Activated effector memory CD4-positive, alpha-beta T cell treated with Interleukin-2 at 50 U/mL for 16 hours (primary cell): ENCODE results near the gene SNED1.

Experiments used
- DNase-seq: peaks from one replicate; pipeline ENCODE4 v3.0.0-alpha.2; 2020

The SNED1 gene

DNA sequence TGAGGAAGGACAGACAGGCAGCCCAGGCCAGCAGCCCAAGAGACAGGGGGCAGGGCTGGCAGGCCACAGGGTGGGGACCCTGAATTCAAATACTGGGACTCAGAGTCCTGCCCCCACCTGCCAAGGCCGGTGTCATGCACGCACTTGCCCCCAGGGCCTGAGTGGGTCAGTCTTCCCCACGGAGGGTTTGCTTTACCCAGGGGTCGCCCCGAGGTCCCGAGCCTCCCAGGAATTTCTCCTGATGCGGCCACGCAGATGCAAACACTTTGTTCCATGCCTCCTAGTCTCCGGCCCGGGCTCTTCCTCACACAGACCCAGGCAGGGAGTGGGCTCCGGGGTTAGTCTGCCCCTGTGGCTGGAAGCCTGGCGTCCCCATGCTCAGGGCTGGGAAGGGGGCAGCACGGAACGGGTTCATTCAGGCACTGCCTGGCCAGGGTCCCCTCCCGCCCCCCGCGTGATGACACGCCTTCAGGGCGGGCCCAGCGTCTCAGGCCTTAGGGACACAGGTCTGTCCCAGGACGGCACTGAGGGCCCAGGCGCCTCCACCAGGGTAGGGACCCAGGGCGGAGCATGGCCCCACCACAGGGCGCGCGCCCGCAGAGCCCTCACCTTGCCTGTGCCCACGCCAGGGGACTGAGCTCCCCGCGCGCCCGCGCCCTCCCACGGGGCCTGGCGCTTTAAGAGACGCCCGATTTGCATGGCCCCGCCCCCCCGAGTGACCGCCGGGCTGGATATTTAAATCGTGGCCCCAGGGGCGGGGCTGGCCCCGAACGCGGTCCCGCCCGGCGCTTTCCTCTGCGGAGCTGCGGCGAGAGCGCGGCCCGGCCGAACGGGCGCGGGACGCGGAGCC is at the start of gene SNED1:
TSS of gene SNED1 (plus strand) at position 763 of the 850 bp plus-strand sequence. CDS start 220 bp downstream, outside the sequence.
- DNase-seq, result peak; percentile 35

DNA sequence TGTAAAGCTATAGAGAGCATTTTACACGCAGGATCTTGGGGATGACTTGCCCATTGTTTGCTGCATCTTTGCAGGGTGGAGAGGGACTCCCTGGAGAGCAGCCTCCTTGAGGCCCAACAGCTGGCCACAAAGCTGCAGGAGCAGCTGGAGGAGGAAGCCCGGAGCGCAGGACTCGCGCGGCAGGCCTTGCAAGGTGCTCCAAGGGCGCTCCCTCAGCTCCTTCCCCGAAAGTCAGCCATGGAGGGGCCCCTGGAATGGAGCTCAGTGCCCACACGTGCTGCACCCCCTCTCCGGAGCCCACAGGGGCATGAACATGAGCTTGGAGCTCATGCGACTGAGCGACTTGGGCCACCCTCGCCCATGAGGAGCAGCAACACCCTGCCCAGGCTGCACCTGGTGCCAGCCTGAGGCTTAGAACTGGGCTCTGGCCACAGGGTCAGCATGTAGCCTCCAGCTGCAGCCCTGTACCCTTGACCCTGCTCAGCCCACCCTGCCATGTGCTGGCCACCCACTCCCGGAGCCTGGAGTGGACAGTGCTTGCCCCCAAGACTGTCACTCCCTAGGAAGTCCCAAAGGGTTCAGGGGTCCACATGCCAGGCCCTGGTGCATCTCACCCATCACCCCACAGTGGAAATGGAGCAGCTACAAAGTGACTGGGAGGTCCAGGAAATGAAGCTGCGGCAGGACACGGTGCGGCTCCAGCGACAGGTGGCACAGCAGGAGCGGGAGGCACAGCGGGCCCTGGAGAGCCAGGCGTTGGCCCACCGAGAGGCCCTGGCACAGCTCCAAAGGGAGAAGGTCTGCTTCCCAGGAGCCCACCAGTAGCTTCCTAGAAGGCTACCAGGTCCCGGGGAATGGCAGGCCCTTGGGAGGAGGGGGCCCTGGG is 49.3 kb upstream of the SNED1 start:
- no peak for DNase-seq

DNA sequence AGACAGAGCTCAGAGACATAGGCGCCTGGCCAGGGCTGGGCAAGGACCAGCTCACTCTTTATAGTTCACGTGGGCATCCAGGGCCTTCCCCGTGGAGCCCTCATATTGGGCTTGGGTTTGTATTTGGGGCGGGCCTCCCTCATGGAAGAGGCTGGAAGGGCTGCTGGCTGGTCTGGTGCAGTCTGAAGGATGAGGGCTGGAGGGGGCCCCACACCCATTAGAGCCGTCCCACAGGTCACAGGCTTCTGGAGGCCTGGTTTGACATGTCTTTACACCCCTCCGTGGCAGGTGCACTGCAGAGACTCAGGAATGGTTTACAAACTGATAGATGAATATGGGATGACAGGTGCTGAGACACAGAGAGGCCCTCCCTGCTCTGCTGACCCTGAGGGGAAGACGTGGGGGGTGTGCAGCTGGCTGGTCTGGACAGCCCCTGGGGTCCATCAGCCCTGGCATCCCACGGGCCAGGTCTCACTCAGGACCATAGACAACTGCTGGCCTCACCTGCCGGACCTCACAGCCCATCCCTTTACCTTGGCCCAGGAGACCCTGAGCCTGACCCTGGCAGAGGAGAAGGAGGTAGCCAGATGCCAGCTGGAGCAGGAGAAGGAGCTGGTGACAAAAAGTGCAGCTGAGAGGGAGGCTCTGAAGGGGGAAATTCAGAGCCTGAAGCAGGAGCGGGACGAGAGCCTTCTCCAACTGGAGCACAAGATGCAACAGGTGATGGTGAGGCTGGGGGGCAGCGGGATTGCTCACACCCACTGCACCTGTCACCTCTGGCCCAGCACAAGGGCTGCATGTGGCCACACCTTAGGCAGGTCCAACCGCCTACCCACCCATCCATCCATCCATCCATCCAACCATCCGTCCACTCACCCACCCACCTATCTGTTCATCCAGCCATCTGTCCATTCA is 48.4 kb upstream of the SNED1 start:
- DNase-seq, result no peak

DNA sequence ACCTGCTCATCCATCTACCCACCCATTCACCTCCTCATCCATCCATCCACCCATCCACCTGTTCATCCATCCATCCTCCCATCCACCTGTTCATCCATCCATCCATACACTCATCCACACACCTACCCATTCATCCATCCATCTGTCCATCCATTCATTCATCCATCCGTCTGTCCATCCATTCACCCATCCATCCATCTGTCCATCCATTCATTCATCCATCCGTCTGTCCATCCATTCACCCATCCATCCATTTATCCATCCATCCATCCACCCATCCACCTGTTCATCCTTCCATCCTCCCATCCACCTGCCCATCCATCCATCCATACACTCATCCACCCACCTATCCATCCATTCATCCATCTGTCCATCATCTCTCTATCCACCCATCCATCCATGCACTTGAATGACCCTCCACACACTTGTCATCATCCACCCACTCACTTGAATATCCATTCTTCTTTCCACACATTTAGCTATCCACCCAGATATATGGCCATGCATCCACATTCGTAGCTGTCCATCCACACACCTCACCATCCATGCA is 47.3 kb upstream of the SNED1 start:
- no peak for DNase-seq

DNA sequence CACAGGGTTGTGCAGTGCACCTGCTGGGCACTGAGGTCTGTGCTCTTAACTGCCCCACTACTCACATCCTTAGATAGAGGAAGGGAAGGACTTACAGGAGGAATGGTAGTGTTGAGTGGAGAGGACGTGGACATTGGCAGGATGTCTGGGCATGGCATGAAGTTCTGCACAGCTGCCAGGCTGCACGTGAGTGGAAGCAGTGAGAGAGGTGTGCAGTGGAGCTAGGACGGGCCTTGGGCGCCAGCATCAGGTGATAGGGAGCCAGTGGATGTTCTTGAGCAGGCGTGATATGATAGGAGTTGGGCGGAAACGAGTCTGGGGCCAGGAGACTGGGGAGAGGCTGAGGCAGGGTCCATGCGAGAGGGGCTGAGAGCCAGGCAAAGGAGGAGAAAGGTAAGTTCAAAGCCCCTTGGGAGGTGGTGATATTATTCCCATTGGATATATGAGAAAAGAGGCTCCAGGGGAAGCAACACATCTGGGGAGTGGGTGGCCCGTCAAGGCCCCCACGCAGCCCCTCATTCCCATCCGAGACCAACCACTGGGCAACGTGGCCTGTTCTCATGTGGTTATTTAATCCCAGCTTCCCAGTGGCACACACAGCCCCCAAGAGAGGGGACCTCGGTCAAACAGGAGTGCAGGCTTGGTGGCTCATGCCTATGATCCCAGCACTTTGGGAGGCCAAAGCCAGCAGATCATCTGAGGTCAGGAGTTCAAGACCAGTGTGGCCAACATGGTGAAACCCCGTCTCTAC is 45.7 kb upstream of the SNED1 start:
- no peak for DNase-seq

DNA sequence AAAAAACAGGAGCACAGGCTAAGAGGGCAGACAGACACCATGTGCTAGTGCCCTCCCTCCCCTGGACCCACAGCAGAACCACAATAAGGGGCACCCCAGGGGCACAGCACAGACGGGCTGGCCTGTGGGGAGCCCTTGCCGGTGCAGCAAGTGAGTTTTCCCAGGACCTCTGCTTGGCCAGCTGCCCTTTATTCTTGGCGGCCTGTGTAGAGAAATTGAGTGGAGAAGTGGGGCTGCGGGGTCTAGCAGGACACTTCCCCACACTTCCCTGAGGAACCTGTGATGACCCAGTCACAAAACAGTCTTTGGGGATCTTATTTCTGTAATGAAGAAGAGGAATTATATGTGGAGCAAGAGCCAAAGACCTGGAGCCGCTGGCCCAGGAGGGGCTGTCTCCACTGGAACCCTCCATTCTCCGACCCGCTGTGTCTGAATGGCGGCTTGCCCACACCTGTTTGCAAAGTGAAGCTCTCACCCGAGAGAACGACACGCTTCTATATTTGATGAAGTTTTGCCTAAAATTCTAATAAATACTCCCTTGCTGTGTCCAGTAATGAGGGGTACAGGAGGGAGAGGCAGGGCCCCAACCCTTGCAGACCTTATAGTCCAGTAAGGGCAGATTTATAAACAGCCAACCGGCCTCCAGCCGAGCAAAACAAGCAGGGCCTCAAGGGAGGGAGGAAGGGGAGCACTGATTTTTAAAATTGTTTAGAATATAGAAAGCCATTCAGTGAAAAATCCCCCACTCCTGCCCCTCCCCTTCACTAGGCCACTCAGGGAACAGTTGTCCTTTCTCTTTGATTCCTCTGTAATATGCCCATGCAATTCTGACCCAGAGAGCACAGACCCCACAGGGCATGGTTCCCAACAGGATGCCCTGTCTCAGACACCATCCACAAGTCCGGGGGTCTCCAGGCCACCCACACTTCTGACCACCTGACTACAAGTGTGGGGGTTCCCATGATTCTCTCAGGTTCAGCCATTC is 44.7 kb upstream of the SNED1 start:
- no peak for DNase-seq

DNA sequence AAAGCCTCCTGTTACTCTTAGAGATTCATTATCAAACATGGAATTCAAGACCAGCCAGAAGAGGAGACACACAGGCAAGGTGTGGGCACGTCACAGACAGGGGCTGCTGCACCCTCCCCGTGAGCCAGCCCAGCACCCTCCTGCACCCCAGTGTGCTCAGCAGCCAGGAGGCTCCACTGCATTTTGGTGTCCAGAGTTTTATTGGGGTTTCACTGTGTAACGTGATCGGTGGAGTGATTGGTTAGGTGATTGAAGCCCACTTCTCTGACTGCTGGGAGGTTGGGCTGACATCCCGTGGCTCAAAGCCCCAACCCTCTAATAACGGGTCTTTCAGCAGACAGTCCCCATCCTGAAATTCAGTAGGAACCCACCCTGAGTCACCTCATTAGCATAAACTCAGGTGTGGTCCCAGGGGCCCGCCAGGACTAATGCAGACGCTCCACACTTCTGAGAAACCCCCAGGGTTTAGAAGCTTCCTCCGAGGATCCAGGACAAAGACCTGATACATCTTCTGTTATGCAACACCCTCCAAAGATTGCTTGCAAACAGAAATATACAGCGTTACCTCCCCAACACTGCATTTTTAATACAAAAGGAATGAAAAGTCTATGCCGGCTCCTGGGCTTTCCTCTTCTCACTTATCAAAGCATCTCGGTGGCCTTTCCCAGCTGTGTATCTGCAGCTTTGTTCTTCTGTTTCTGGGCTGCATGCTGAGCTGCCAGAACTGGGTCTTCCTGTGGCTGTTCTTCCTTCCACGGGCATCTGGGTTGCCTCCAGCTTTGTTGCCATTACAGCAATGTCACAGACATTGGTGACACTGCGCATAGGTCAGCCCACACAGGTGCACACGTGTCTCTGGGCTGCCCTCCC is 43.7 kb upstream of the SNED1 start:
- DNase-seq, result no peak

DNA sequence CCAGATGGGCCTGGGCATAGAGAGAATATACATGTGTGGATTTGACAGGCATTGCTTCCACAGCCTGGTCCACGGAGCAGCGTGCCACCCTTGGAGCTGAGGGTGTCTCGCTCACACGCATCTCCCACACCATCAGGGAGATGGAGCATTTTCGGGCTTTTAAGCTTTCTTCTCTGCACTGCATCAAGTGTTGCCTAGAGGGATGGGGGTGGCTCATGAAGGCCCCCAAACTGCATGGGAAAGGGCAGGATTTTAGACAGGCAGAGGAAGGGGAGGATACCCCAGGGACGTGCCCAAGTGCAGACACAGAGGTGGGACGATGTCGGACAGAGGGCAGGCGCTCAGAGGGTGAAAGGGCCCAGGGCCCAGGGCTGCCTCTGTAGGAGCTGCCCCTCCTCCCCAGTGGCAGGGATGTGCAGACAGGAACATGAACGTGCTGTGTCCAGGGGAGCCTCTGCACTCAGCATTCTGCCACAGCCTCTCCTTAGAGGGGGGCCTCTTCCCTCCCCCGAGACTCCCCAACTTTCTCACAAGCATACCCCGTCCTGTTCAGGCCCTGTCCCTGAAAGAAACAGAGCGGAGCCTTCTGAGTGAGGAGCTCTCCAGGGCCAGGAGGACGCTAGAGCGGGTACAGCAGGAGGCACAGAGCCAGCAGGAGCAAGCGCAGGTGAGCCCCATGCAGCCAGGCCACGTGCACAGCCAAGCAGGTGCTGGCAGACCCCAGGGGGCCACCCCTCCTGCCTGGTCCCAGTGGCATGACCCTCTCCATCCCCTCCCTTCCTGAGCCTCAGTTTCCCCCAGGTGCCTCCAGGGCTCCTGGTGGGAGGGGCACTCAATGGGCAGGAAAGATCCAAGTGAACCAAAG is 42.9 kb upstream of the SNED1 start:
- no peak for DNase-seq

DNA sequence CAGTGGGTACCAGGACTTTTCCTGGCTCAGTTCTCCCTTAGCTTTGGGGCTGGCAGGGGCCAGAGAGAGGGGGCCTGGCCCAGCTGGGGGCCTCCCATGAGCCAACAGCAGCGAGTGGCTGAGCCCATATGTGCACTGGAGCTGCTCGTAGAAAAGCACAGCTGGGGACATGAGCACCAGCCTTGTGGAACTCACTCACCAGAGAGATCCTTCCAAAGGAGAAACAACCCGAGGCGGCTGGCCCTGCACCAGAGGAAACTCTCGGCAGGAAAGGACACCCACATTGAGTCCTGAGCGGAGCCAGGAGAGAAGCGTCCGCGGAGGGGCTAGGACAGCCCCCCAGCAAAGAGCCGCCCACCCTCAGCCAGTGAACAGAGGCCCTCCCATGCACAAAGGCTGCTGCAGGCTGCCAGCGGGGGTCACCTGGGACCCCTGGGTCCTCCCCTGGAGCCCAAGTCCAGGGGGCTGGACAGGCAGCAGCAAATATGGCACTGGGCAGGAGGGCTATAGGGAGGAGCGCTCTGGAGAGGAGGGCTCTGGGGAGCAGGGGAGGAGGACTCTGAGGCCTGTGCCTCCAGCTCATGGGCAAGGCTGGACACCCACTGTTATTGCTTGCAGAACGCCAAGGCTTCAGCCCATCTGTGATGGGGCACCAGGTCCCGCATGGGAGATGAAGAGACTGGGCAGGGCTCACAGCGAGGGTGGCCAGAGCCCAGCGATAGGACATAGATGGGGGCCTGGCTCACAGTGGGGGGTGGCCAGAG is 42.1 kb upstream of the SNED1 start:
- DNase-seq, result no peak

DNA sequence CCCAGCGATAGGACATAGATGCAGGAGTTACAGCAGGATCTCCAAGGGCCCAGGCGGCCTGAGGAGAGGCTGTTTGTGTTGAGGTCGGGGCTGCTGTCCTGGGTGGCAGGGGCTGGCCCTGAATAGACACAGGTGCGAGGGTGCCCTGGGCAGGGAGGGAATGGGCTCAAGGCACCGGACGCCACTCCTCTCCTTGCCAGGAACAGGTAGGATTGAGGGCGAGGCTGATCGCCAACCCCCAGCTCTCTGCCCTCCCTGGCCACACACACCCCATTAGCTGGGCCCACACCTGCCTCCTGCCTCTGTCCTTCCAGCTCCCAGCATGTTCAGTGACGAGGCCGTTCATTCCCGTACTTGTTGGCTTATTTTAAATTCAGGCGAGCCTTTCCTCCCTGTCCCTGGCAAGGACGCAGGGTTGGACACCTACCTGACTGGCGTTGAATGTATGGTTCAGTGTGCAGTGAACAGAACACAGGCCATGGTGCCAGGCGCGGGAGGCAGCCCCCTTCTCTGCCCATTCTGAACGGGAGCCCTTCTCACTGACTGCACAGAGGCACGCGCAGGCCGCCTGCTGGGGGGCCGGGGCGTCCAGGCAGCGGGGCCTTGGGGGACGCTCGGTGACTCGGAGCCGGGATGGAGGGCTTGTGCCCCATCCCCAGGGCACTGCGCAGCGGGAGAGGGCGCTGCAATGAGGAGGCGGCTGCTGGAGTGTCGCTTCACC is 41.3 kb upstream of the SNED1 start:
- DNase-seq, result no peak

DNA sequence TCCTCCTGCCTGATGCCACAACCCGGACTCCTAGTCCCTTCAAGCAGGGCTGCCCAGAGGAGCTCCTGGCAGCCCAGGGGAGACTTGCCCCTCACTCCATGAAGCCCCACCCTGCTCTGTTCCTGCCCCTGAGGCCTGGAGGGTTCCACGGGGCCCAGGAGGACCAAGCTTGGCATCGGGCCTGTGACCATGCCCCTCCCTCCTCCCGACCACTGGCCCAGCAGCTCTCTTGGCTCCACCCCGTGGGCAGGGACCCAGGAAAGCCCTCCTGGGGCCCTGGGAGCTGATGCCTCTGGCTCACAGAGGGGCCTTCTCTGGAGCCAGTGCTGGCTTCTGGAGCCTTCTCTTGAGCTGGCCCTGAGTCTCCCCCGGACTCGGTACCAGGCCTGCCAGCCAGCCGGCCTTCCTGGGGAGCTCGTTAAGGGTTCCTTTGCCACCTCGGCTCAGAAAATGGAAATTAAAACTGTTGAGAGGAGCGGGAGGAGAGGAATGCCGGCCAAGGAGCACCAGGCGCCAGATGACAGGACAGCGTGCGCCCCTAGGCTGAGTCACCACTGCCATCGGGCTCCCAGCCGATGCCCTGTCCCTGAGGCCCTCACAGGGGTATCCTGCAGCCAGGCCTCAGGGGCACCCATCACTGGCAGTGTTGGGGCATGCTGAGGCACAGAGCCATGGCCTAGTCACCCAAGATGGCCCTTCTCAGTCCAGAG is 40.6 kb upstream of the SNED1 start:
- no peak for DNase-seq

DNA sequence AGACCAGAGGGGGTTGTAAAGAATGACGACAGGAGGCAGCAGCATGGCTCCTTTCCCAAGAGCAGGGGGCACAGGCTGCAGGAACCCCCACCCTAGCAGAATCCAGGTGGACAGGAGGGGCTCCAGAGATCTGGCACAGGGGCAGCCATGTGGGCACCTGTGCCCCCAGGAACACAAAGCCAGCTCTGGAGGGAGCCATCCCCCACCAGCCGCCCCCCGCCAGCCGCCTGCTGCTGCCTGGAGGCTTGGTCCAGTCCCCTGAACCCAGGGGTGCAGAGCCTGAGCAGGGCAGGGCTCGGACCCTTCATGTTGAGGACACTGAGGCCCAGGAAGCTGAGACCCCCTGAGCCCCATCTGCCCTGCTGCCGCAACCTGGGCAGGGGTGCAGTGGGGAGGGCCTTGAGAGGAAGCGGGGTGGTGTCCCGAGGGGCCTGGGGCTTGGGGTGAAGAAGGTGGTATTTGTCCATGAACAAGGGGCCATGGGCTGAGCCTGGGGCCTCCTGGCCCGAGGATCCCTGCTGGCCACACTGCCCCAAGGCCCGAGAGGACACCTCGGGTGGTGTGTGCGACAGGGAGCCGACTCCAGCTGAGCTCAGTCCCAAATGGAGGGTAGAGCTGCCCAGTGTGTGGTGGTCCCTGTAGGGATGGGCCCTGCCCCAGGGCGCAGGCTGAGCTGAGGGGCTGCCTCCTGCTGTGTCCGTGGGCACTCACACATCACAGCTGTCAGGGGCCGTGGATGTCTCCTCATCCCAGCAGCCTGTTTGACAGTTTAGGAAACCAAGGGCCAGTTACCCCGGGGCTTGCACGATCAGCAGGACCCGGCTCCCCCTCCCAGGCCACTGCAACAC is 39.8 kb upstream of the SNED1 start:
- DNase-seq, result no peak

DNA sequence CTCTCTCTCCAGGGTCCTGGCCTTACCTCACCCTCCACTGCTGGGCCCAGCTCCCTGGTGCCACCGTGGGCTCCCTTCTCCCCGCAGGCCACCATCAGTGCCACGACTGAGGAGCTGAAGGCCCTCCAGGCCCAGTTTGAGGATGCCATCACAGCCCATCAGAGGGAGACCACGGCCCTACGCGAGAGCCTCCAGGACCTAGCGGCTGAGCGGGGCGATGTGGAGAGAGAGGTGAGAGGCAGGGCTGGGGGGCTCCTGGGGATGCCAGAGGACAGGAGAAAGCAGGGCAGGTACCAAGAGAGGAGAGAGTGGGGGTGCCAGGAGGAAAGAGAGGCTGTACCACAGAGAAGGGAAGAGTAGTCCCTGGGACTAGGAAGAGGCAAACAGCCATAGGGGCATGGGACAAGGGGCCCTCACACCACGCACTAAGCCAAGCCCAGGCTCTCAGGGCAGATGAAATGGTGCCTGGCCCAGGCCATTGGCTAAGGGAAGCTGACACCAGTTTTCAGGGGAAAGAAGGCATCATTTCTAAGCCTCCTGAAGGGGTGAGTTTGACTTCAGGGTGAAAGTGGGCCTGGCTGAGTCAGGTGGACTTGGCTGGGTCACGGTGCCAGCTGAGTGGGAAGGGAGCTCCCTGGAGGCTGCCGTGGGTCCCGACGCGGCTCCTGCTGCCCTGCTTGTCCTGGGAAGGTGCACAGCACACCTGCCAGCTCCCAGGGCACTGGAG is 39.0 kb upstream of the SNED1 start:
- DNase-seq, result no peak

DNA sequence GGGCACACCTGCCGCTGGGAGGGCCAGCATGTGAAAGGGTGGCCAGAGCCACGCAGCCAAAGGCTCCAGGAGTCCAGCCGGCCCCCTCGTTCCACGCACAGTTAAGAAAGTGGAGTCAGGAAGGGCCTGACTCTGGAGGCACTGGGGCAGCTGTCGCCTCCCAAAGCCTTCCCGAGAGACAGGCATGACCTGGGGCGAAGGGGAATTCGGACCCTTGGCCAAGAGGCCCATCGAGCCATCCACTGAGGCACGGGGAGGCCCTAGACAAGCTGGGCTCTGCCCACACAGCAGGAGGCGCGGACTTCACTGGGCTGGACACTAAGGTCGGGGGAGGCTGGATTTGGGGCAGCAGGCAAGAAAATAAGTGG is 38.5 kb upstream of the SNED1 start:
- no peak for DNase-seq
